ENCODE measurements around the gene FZD1.

DNA sequence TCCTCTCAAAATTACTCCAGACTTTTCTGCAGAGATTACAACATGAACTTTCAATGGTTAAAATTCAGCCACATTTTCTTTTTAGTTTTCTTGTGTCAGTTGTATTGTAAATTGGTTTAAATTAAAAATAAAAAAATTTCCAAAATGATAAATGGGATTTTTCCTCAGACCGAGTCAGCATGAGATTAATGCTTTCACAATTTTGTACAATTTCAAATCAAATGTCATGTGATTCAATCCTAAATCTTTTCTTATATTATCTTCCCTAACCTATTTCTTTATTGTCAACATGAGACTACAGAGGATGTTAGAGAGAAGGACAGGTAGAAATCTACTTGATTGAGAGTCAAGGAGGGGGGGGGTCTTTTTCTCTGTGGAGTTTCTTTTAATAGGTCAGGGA is 33.7 kb downstream of the FZD1 start:
- TF ChIP-seq YY1 (IDR thresholded peaks at IDR 0.05; ENCODE audit: insufficient read depth, insufficient read length): no peak
- no peak for TF ChIP-seq SUZ12 (IDR thresholded peaks at IDR 0.05; ENCODE audit: extremely low read depth, insufficient read depth, insufficient read length)
